HAP-1 (cell line): Measurements from ENCODE around the gene TSC22D2.

ENCODE experiments used
- DNase-seq, 2 experiments: peaks; one replicate each; pipeline ENCODE4 v3.0.0-alpha.2; 2016 to 2020; ENCODE audit warnings: low spot score in 2 of 2
- H3K27me3 ChIP-seq: fragments of 250-450 bp; sonication (Bioruptor Pico); 2 replicates; pipeline ENCODE4 v1.5.1; 2020; ENCODE audit warnings: low read depth, mild to moderate bottlenecking, moderate library complexity
- H3K36me3 ChIP-seq: fragments of 250-450 bp; sonication (Bioruptor Pico); replicated peaks from 2 replicates; pipeline ENCODE4 v1.5.1; 2020; ENCODE audit warnings: mild to moderate bottlenecking
- H3K4me1 ChIP-seq: fragments of 250-450 bp; sonication (Bioruptor Pico); 2 replicates; pipeline ENCODE4 v1.5.1; 2020; ENCODE audit warnings: mild to moderate bottlenecking
- H3K4me3 ChIP-seq: fragments of 250-450 bp; sonication (Bioruptor Pico); 2 replicates; pipeline ENCODE4 v1.5.1; 2020; ENCODE audit warnings: mild to moderate bottlenecking, moderate library complexity
- H3K9me3 ChIP-seq: fragments of 250-450 bp; sonication (Bioruptor Pico); 2 replicates; pipeline ENCODE4 v1.5.1; 2020; ENCODE audit warnings: mild to moderate bottlenecking, moderate library complexity
- in situ Hi-C: fragments of 300-500 bp; cut with MboI; formaldehyde crosslinking; loops from 3 replicates; pipeline ENCODE4 v1.14.3; 2020; ENCODE audit warnings: low sequenced_read_pairs, inconsistent platforms, mixed read lengths

The TSC22D2 gene

GRCh38 chr3:150374975-150375374 lies 33.1 kb upstream of the TSC22D2 start:
- in situ Hi-C loops, result no loop called here
- DNase-seq, result no peak
- no peaks in the 10 kb centered on the region for H3K27me3 ChIP-seq
- no peaks in the 10 kb centered on the region for H3K9me3 ChIP-seq
- peaks cover 40% of the 10 kb centered on the region for H3K4me1 ChIP-seq
- H3K4me3 ChIP-seq, result no peak overlapping the region
- no peaks in the 10 kb centered on the region for H3K36me3 ChIP-seq

- in situ Hi-C loops, result no loop called here
- no peaks in the 10 kb centered on the region for H3K36me3 ChIP-seq
- no peaks in the 10 kb centered on the region for H3K9me3 ChIP-seq
- peak in 1 of 2 experiments; percentile 12 for DNase-seq
- no peaks in the 10 kb centered on the region for H3K27me3 ChIP-seq
- no peak overlapping the region for H3K4me3 ChIP-seq
- peaks cover 32% of the 10 kb centered on the region for H3K4me1 ChIP-seq
Measured at GRCh38 chr3:150376001-150376848, 31.9 kb upstream of the TSC22D2 start.

GRCh38 chr3:150377601-150378300 lies 30.3 kb upstream of the TSC22D2 start:
- H3K36me3 ChIP-seq, result no peaks in the 10 kb centered on the region; the same call in 1 of the 2 replicates
- H3K4me3 ChIP-seq, result no peak overlapping the region
- no peaks in the 10 kb centered on the region for H3K27me3 ChIP-seq
- H3K4me1 ChIP-seq, result peaks cover 19% of the 10 kb centered on the region
- no peak for DNase-seq
- no peaks in the 10 kb centered on the region for H3K9me3 ChIP-seq
- in situ Hi-C loops, result no loop called here

GRCh38 chr3:150378301-150378748 lies 29.8 kb upstream of the TSC22D2 start:
- in situ Hi-C loops, result no loop called here

GRCh38 chr3:150379469-150379868 lies 28.6 kb upstream of the TSC22D2 start:
- DNase-seq, result peak in 1 of 2 experiments; percentile 41
- H3K4me3 ChIP-seq, result no peak overlapping the region
- no peaks in the 10 kb centered on the region for H3K27me3 ChIP-seq
- in situ Hi-C loops, result no loop called here
- peaks cover 13% of the 10 kb centered on the region for H3K4me1 ChIP-seq
- no peaks in the 10 kb centered on the region; the same call in 1 of the 2 replicates for H3K36me3 ChIP-seq
- H3K9me3 ChIP-seq, result no peaks in the 10 kb centered on the region

More at GRCh38 chr3:150378301-150378748, 29.8 kb upstream of the TSC22D2 start:
- Histone ChIP-seq H3K27me3 (no peaks in the 10 kb centered on the region), H3K4me1 (peaks cover 16% of the 10 kb centered on the region), H3K36me3 (no peaks in the 10 kb centered on the region; the same call in 1 of the 2 replicates), H3K9me3 (no peaks in the 10 kb centered on the region), H3K4me3 (no peak overlapping the region)
- DNase-seq, result no peak

- Histone ChIP-seq H3K36me3 (no peaks in the 10 kb centered on the region; the same call in 1 of the 2 replicates), H3K4me1 (peaks cover 13% of the 10 kb centered on the region), H3K4me3 (no peak overlapping the region), H3K9me3 (no peaks in the 10 kb centered on the region), H3K27me3 (no peaks in the 10 kb centered on the region)
- in situ Hi-C loops, result no loop called here
- peak; percentile 87 to 92 for DNase-seq
Measured at GRCh38 chr3:150384296-150385212, 23.5 kb upstream of the TSC22D2 start.

- DNase-seq, result no peak
- H3K9me3 ChIP-seq, result no peaks in the 10 kb centered on the region
- H3K27me3 ChIP-seq, result no peaks in the 10 kb centered on the region
- in situ Hi-C loops, result no loop called here
- H3K4me1 ChIP-seq, result peaks cover 8% of the 10 kb centered on the region
- no peak overlapping the region for H3K4me3 ChIP-seq
- H3K36me3 ChIP-seq, result no peaks in the 10 kb centered on the region; the same call in 1 of the 2 replicates
Measured at GRCh38 chr3:150385296-150386242, 22.5 kb upstream of the TSC22D2 start.

GRCh38 chr3:150388498-150389418 lies 19.3 kb upstream of the TSC22D2 start:
- in situ Hi-C loops, result no loop called here

GRCh38 chr3:150390087-150390486 lies 18.0 kb upstream of the TSC22D2 start:
- no peaks in the 10 kb centered on the region for H3K27me3 ChIP-seq
- H3K9me3 ChIP-seq, result no peaks in the 10 kb centered on the region
- H3K36me3 ChIP-seq, result no peaks in the 10 kb centered on the region
- in situ Hi-C loops, result no loop called here
- H3K4me3 ChIP-seq, result no peak overlapping the region
- peaks cover 2% of the 10 kb centered on the region for H3K4me1 ChIP-seq
- DNase-seq, result no peak

More at GRCh38 chr3:150388498-150389418, 19.3 kb upstream of the TSC22D2 start:
- Histone ChIP-seq H3K9me3 (no peaks in the 10 kb centered on the region), H3K36me3 (no peaks in the 10 kb centered on the region), H3K4me3 (no peak overlapping the region), H3K27me3 (no peaks in the 10 kb centered on the region), H3K4me1 (peaks cover 8% of the 10 kb centered on the region)
- no peak for DNase-seq

GRCh38 chr3:150391161-150391560 lies 16.9 kb upstream of the TSC22D2 start:
- Histone ChIP-seq H3K4me3 (no peak overlapping the region), H3K27me3 (no peaks in the 10 kb centered on the region), H3K9me3 (no peaks in the 10 kb centered on the region), H3K4me1 (no peaks in the 10 kb centered on the region), H3K36me3 (no peaks in the 10 kb centered on the region)
- DNase-seq, result no peak
- in situ Hi-C loops, result no loop called here

GRCh38 chr3:150393745-150394144 lies 14.4 kb upstream of the TSC22D2 start:
- no peaks in the 10 kb centered on the region for H3K4me1 ChIP-seq
- in situ Hi-C loops, result no loop called here
- no peaks in the 10 kb centered on the region for H3K36me3 ChIP-seq
- H3K27me3 ChIP-seq, result no peaks in the 10 kb centered on the region
- H3K4me3 ChIP-seq, result no peak overlapping the region
- no peak for DNase-seq
- no peaks in the 10 kb centered on the region for H3K9me3 ChIP-seq

- no peak for DNase-seq
- no peak overlapping the region for H3K4me3 ChIP-seq
- no peaks in the 10 kb centered on the region for H3K4me1 ChIP-seq
- H3K27me3 ChIP-seq, result no peaks in the 10 kb centered on the region
- H3K9me3 ChIP-seq, result no peaks in the 10 kb centered on the region
- no peaks in the 10 kb centered on the region for H3K36me3 ChIP-seq
- in situ Hi-C loops, result no loop called here
Measured at GRCh38 chr3:150394606-150395005, 13.5 kb upstream of the TSC22D2 start.
